ENCODE data around the gene EXOSC2.
"Not testable (repeated sequence)": the region's sequence is repeated elsewhere in the genome, so short reads cannot be mapped to it uniquely, and the experiment has no call there.

EXOSC2 gene

GRCh38 chr9:130682421-130683121 is 11.0 kb upstream of the EXOSC2 start:
- peak overlapping the region; percentile 98 for H3K9ac ChIP-seq (ENCODE audit: low read length)
- H2AFZ ChIP-seq (ENCODE audit: low read depth, low read length): peak overlapping the region; percentile 94
- no peaks in the 10 kb centered on the region for H3K36me3 ChIP-seq (replicated peaks; ENCODE audit: low read depth, low read length)
- H3K27ac ChIP-seq (ENCODE audit: low read length): peak overlapping the region; percentile 85
- H3K79me2 ChIP-seq (ENCODE audit: low read length): no peaks in the 10 kb centered on the region
- H3K4me1 ChIP-seq (ENCODE audit: low read length): peaks cover 10% of the 10 kb centered on the region
- peak overlapping the region; percentile 100 for H3K4me3 ChIP-seq (ENCODE audit: low read length)
- H4K20me1 ChIP-seq (ENCODE audit: insufficient read depth, low read length): no peaks in the 10 kb centered on the region
- H3K4me2 ChIP-seq (ENCODE audit: low read length): peak overlapping the region; percentile 99
- no peaks in the 10 kb centered on the region for H3K27me3 ChIP-seq (ENCODE audit: low read depth, low read length)
- peaks cover 8% of the 10 kb centered on the region; the same call in 1 of the 2 replicates for H3K9me3 ChIP-seq (ENCODE audit: insufficient read depth, low read length)
- TF ChIP-seq, protein P1, sequence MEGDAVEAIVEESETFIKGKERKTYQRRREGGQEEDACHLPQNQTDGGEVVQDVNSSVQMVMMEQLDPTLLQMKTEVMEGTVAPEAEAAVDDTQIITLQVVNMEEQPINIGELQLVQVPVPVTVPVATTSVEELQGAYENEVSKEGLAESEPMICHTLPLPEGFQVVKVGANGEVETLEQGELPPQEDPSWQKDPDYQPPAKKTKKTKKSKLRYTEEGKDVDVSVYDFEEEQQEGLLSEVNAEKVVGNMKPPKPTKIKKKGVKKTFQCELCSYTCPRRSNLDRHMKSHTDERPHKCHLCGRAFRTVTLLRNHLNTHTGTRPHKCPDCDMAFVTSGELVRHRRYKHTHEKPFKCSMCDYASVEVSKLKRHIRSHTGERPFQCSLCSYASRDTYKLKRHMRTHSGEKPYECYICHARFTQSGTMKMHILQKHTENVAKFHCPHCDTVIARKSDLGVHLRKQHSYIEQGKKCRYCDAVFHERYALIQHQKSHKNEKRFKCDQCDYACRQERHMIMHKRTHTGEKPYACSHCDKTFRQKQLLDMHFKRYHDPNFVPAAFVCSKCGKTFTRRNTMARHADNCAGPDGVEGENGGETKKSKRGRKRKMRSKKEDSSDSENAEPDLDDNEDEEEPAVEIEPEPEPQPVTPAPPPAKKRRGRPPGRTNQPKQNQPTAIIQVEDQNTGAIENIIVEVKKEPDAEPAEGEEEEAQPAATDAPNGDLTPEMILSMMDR (IDR thresholded peaks at IDR 0.05; ENCODE audit: low read depth, low read length): peak; percentile 80
- TF ChIP-seq EZH2phosphoT487 (IDR thresholded peaks at IDR 0.05; ENCODE audit: low read depth): no peak

- no peak for TF ChIP-seq EZH2phosphoT487 (IDR thresholded peaks at IDR 0.05; ENCODE audit: low read depth)
- TF ChIP-seq, protein P1 (IDR thresholded peaks at IDR 0.05; ENCODE audit: low read depth, low read length): no peak
- no peak overlapping the region for H3K4me2 ChIP-seq (ENCODE audit: low read length)
- peaks cover 30% of the 10 kb centered on the region for H3K4me1 ChIP-seq (ENCODE audit: low read length)
- H3K4me3 ChIP-seq (ENCODE audit: low read length): no peak overlapping the region
- no peak overlapping the region for H3K27ac ChIP-seq (ENCODE audit: low read length)
- H3K27me3 ChIP-seq (ENCODE audit: low read depth, low read length): no peaks in the 10 kb centered on the region
- peaks cover 8% of the 10 kb centered on the region; the same call in 1 of the 2 replicates for H3K9me3 ChIP-seq (ENCODE audit: insufficient read depth, low read length)
- H2AFZ ChIP-seq (ENCODE audit: low read depth, low read length): no peak overlapping the region
- H3K9ac ChIP-seq (ENCODE audit: low read length): no peak overlapping the region
- no peaks in the 10 kb centered on the region for H4K20me1 ChIP-seq (ENCODE audit: insufficient read depth, low read length)
- H3K36me3 ChIP-seq (replicated peaks; ENCODE audit: low read depth, low read length): no peaks in the 10 kb centered on the region
- H3K79me2 ChIP-seq (ENCODE audit: low read length): no peaks in the 10 kb centered on the region
Measured at GRCh38 chr9:130685104-130685503, 8.5 kb upstream of the EXOSC2 start.

DNA sequence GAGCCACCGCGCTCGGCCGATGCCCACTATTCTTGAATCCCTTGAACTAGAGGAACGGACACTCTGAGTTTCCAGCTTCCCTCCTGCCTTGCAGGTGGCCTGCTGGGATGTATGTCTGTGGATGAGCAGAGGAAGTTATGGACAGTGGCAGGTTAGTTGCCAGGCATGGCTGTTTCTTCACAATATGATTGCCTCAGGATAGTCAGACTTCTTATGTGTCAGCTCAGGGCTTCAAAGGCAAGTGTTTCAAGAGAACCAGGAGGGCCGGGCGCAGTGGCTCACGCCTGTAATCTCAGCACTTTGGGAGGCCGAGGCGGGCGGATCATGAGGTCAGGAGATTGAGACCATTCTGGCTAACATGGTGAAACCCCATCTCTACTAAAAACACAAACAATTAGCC is 7.6 kb upstream of the EXOSC2 start:
- not testable (repeated sequence) for H3K9ac ChIP-seq (ENCODE audit: low read length); H3K27me3 ChIP-seq (ENCODE audit: low read depth, low read length); H3K36me3 ChIP-seq (replicated peaks; ENCODE audit: low read depth, low read length); H3K79me2 ChIP-seq (ENCODE audit: low read length); H2AFZ ChIP-seq (ENCODE audit: low read depth, low read length); H3K4me3 ChIP-seq (ENCODE audit: low read length); H3K4me2 ChIP-seq (ENCODE audit: low read length); H3K9me3 ChIP-seq (ENCODE audit: insufficient read depth, low read length); H3K27ac ChIP-seq (ENCODE audit: low read length); H4K20me1 ChIP-seq (ENCODE audit: insufficient read depth, low read length)
- peaks cover 35% of the 10 kb centered on the region for H3K4me1 ChIP-seq (ENCODE audit: low read length)

- TF ChIP-seq, protein P1 (IDR thresholded peaks at IDR 0.05; ENCODE audit: low read depth, low read length): no peak
- TF ChIP-seq EZH2phosphoT487 (IDR thresholded peaks at IDR 0.05; ENCODE audit: low read depth): no peak
- peaks cover 8% of the 10 kb centered on the region; the same call in 1 of the 2 replicates for H3K9me3 ChIP-seq (ENCODE audit: insufficient read depth, low read length)
- H3K79me2 ChIP-seq (ENCODE audit: low read length): no peaks in the 10 kb centered on the region
- no peaks in the 10 kb centered on the region for H4K20me1 ChIP-seq (ENCODE audit: insufficient read depth, low read length)
- no peak overlapping the region for H3K4me3 ChIP-seq (ENCODE audit: low read length)
- H3K4me1 ChIP-seq (ENCODE audit: low read length): peaks cover 35% of the 10 kb centered on the region
- no peaks in the 10 kb centered on the region for H3K36me3 ChIP-seq (replicated peaks; ENCODE audit: low read depth, low read length)
- no peak overlapping the region for H3K4me2 ChIP-seq (ENCODE audit: low read length)
- H3K27me3 ChIP-seq (ENCODE audit: low read depth, low read length): no peaks in the 10 kb centered on the region
- H3K9ac ChIP-seq (ENCODE audit: low read length): no peak overlapping the region
- H2AFZ ChIP-seq (ENCODE audit: low read depth, low read length): no peak overlapping the region
- no peak overlapping the region for H3K27ac ChIP-seq (ENCODE audit: low read length)
Measured at GRCh38 chr9:130687615-130688014, 6.0 kb upstream of the EXOSC2 start.
